K562 (cell line): ENCODE measurements around the gene CENPP.

Experiments used
- MAX ChIP-seq: sonication (generic); formaldehyde crosslinking; IDR thresholded peaks from 2 replicates; pipeline ENCODE4 v1.9.0; 2022; ENCODE audit warnings: mild to moderate bottlenecking, missing genetic modification reagents
- ZNF274 ChIP-seq: IDR thresholded peaks from 2 replicates; pipeline ENCODE4 v1.6.1; 2011; ENCODE audit warnings: low read depth, mild to moderate bottlenecking, low read length, moderate library complexity, borderline replicate concordance

- TF ChIP-seq MAX (CRISPR knock-in tag) (no peak), ZNF274 (no peak)
Observed at GRCh38 chr9:92619601-92620300, 294.0 kb downstream of the CENPP start.
